SU-DHL-6 (cell line): ENCODE measurements around the gene HSPA9.

ENCODE experiments used
- CTCF ChIP-seq: fragments of 200-600 bp; sonication (generic); IDR thresholded peaks from one replicate; pipeline ENCODE4 v1.5.1; 2017; ENCODE audit warnings: antibody characterized with exemption, mild to moderate bottlenecking, low read length, moderate library complexity; ENCODE audit not compliant: insufficient read depth, poor library complexity, severe bottlenecking
- EZH2phosphoT487 ChIP-seq: fragments of 200-600 bp; sonication (generic), shearing (Covaris generic); conservative IDR thresholded peaks from 2 replicates; pipeline ENCODE4 v1.6.1; 2018; ENCODE audit warnings: mild to moderate bottlenecking, antibody characterized with exemption, low read length, moderate library complexity, mixed read lengths

DNA sequence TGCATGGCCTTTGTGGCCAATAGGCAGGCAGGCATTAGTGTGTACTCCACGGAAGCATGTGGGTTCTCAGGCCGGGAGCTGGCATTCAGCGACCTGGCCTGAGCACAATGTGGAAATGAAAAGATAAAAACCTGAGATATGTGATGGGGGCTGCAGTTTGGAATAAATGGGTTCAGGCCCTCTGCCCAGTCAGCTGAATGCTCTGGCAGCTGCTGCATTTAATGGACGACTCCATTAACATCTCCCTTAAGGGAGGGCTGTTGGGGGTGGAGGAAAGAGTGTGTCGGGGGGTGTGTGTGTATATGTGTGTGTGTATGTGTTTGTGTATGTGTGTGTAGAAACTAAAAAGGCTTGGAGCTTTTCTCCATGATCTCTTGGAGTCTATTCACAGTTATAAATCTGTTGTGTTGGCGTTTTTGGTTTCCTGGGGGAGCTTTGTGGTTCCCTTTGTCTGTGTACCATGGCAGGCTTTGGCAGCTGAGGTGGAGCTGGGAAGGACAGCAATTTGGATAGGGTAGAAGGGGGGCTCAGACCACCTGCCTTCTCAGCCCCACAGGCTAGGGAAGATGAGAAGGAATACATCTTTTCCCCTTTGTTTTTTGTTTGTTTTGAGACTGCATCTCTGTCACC lies 27.3 kb upstream of the HSPA9 start:
- TF ChIP-seq CTCF (no peak), EZH2phosphoT487 (no peak)
